PC-3 (cell line): ENCODE results near the gene TP63. TPM values are rescaled to one million over a fixed set of nuclear protein-coding genes. Genes with fewer than 3 reads are reported as not detected.

ENCODE experiments used
- ATAC-seq: fragments of 200-7000 bp; cut with Tn5 transposase; 2 replicates; pipeline ENCODE4 v1.9.1; 2020; ENCODE audit warnings: mild to moderate bottlenecking, moderate library complexity
- BruUV-seq: library from RNA; stranded (reverse); fragments of 400-500 nt; replicated peaks from 2 replicates; lab custom pipeline; 2021; lab: Mats Ljungman, UMichigan
- CTCF ChIA-PET: fragments of 300-600 bp; sonication (Branson Sonifier 250); formaldehyde crosslinking; loops from one replicate; lab custom pipeline; 2022; ENCODE audit warnings: antibody characterized with exemption; lab: Charles Lee
- POLR2A ChIA-PET: fragments of 300-600 bp; sonication (Branson Sonifier 250); formaldehyde crosslinking; loops from one replicate; lab custom pipeline; 2022; ENCODE audit warnings: antibody characterized with exemption; ENCODE audit not compliant: unreplicated experiment; lab: Charles Lee
- DNase-seq: peaks from one replicate; pipeline ENCODE4 v3.0.0-alpha.2; 2015
- H2AFZ ChIP-seq: fragments of 300-600 bp; sonication (generic); 2 replicates; pipeline ENCODE4 v1.6.0; 2016; ENCODE audit warnings: antibody characterized with exemption, low read length
- H3F3A ChIP-seq: fragments of 300-600 bp; sonication (generic); one replicate; pipeline ENCODE4 v1.6.0; 2017; ENCODE audit warnings: antibody characterized with exemption, low read length, control low read depth, mild to moderate bottlenecking; ENCODE audit not compliant: unreplicated experiment
- H3K27ac ChIP-seq: fragments of 300-600 bp; sonication (generic); 2 replicates; pipeline ENCODE4 v1.5.1; 2016; ENCODE audit warnings: mild to moderate bottlenecking, low read length
- H3K27me3 ChIP-seq: fragments of 300-600 bp; sonication (generic); 2 replicates; pipeline ENCODE4 v1.6.1; 2016; ENCODE audit warnings: low read length, mixed read lengths
- H3K36me3 ChIP-seq: fragments of 300-600 bp; sonication (generic); 2 replicates; pipeline ENCODE4 v1.6.1; 2016; ENCODE audit warnings: low read depth, mixed run types, low read length, mixed read lengths
- H3K4me1 ChIP-seq: fragments of 300-600 bp; sonication (generic); 2 replicates; pipeline ENCODE4 v1.5.1; 2016; ENCODE audit warnings: low read length; ENCODE audit not compliant: insufficient read depth
- H3K4me2 ChIP-seq: fragments of 300-600 bp; sonication (generic); 2 replicates; pipeline ENCODE4 v1.6.0; 2016; ENCODE audit warnings: low read length
- H3K4me3 ChIP-seq: fragments of 300-600 bp; sonication (generic); 2 replicates; pipeline ENCODE4 v1.5.1; 2016; ENCODE audit warnings: mild to moderate bottlenecking, low read length, mixed read lengths
- H3K79me2 ChIP-seq: fragments of 300-600 bp; sonication (generic); 2 replicates; pipeline ENCODE4 v1.6.1; 2017; ENCODE audit warnings: low read length, mixed read lengths
- H3K9ac ChIP-seq: fragments of 300-600 bp; sonication (generic); 2 replicates; pipeline ENCODE4 v1.6.0; 2016; ENCODE audit warnings: mild to moderate bottlenecking, low read length
- H3K9me2 ChIP-seq: fragments of 300-600 bp; sonication (generic); replicated peaks from 2 replicates; pipeline ENCODE4 v1.6.1; 2016; ENCODE audit warnings: mixed run types, low read length, mixed read lengths
- H3K9me3 ChIP-seq: fragments of 300-600 bp; sonication (generic); 2 replicates; pipeline ENCODE4 v1.6.1; 2016; ENCODE audit warnings: low read length, mixed read lengths
- H4K20me1 ChIP-seq: fragments of 300-600 bp; sonication (generic); 2 replicates; pipeline ENCODE4 v1.6.1; 2016; ENCODE audit warnings: low read length, mixed read lengths
- EZH2 ChIP-seq: fragments of 300-600 bp; sonication (generic); IDR thresholded peaks from one replicate; pipeline ENCODE4 v1.6.1; 2017; ENCODE audit warnings: antibody characterized with exemption, mild to moderate bottlenecking, low read length; ENCODE audit not compliant: unreplicated experiment
- EZH2phosphoT487 ChIP-seq: fragments of 300-600 bp; sonication (generic); IDR thresholded peaks from 2 replicates; pipeline ENCODE4 v1.6.1; 2018; ENCODE audit warnings: mild to moderate bottlenecking, antibody characterized with exemption, low read length, borderline replicate concordance
- intact Hi-C: fragments of 100-400 bp; cut with micrococcal nuclease; formaldehyde crosslinking; loops from 2 replicates; pipeline ENCODE4 v1.9.0; 2023
- total RNA-seq: library from RNA; depleted of rRNA; stranded (reverse); fragments of >200 nt; gene quantifications from 2 replicates; pipeline ENCODE4 v1.2.3, GENCODE V29; 2014
- TF ChIP-seq, protein P1 (sequence below): fragments of 300-600 bp; sonication (generic); conservative IDR thresholded peaks from 2 replicates; pipeline ENCODE4 v1.5.1; 2017; ENCODE audit warnings: antibody characterized with exemption, low read depth, mild to moderate bottlenecking, low read length

Gene TP63
- total RNA-seq, 1 experiment from 2014 or later, result 0.29 TPM

GRCh38 chr3:189721873-189722665 is 90.9 kb downstream of the TP63 start:
- intact Hi-C loops, result no loop called here
- Histone ChIP-seq H3K4me2 (no peak overlapping the region), H3K4me3 (no peak overlapping the region), H3K27ac (no peak overlapping the region), H3K27me3 (no peaks in the 10 kb centered on the region), H3K36me3 (no peaks in the 10 kb centered on the region), H3K79me2 (no peaks in the 10 kb centered on the region), H2AFZ (no peak overlapping the region), H3K9me2 (no peaks in the 10 kb centered on the region), H3K9ac (no peak overlapping the region), H4K20me1 (no peaks in the 10 kb centered on the region), H3F3A (no peaks in the 10 kb centered on the region), H3K9me3 (no peaks in the 10 kb centered on the region), H3K4me1 (peaks cover 8% of the 10 kb centered on the region; the same call in 1 of the 2 replicates)
- no peak for DNase-seq
- ChIA-PET POLR2A (no interaction called here), CTCF (no interaction called here)
- TF ChIP-seq EZH2phosphoT487 (no peak), EZH2 (no peak)
- TF ChIP-seq, protein P1, sequence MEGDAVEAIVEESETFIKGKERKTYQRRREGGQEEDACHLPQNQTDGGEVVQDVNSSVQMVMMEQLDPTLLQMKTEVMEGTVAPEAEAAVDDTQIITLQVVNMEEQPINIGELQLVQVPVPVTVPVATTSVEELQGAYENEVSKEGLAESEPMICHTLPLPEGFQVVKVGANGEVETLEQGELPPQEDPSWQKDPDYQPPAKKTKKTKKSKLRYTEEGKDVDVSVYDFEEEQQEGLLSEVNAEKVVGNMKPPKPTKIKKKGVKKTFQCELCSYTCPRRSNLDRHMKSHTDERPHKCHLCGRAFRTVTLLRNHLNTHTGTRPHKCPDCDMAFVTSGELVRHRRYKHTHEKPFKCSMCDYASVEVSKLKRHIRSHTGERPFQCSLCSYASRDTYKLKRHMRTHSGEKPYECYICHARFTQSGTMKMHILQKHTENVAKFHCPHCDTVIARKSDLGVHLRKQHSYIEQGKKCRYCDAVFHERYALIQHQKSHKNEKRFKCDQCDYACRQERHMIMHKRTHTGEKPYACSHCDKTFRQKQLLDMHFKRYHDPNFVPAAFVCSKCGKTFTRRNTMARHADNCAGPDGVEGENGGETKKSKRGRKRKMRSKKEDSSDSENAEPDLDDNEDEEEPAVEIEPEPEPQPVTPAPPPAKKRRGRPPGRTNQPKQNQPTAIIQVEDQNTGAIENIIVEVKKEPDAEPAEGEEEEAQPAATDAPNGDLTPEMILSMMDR, result no peak
- no TSS peak for BruUV-seq
- no peak; the same call in 1 of the 2 replicates for ATAC-seq

DNA sequence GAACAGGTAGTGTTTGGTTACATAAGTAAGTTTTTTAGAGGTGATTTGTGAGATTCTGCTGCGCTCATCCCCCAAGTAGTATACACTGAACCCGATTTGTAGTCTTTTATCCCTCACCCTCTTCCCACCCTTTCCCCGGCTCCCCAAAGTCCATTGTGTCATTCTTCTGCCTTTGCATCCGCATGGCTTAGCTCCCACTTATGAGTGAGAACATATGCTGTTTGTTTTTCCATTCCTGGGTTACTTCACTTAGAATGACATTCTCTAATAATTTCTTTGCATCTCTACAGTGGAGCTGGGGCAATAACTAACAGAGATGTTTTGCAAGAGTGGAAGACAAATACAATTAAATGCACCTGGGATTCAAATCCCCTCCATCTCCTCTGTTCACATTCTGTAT is 93.2 kb downstream of the TP63 start:
- H3K27me3 ChIP-seq, result no peaks in the 10 kb centered on the region
- ATAC-seq (no peak), DNase-seq (no peak)
- H3K4me1 ChIP-seq, result peaks cover 8% of the 10 kb centered on the region; the same call in 1 of the 2 replicates
- no peaks in the 10 kb centered on the region for H3K9me2 ChIP-seq
- no peak overlapping the region for H3K4me3 ChIP-seq
- no peak overlapping the region for H3K27ac ChIP-seq
- no peaks in the 10 kb centered on the region for H3K9me3 ChIP-seq
- no peaks in the 10 kb centered on the region for H4K20me1 ChIP-seq
- ChIA-PET CTCF (no interaction called here), POLR2A (no interaction called here)
- no peak overlapping the region for H3K4me2 ChIP-seq
- TF ChIP-seq EZH2, result no peak
- TF ChIP-seq EZH2phosphoT487, result no peak
- TF ChIP-seq, protein P1, result no peak
- no peak overlapping the region for H3K9ac ChIP-seq
- intact Hi-C loops, result no loop called here
- BruUV-seq, result no TSS peak
- no peaks in the 10 kb centered on the region for H3F3A ChIP-seq
- H3K36me3 ChIP-seq, result no peaks in the 10 kb centered on the region
- H2AFZ ChIP-seq, result no peak overlapping the region
- no peaks in the 10 kb centered on the region for H3K79me2 ChIP-seq

- Histone ChIP-seq H3K36me3 (no peaks in the 10 kb centered on the region), H4K20me1 (no peaks in the 10 kb centered on the region), H3F3A (no peaks in the 10 kb centered on the region), H3K27ac (no peak overlapping the region), H2AFZ (no peak overlapping the region), H3K4me3 (no peak overlapping the region), H3K27me3 (no peaks in the 10 kb centered on the region), H3K4me1 (peaks cover 8% of the 10 kb centered on the region; the same call in 1 of the 2 replicates), H3K79me2 (no peaks in the 10 kb centered on the region), H3K9me2 (no peaks in the 10 kb centered on the region), H3K9ac (no peak overlapping the region), H3K9me3 (no peaks in the 10 kb centered on the region), H3K4me2 (no peak overlapping the region)
- DNase-seq (peak; percentile 44), ATAC-seq (no peak)
- ChIA-PET POLR2A (no interaction called here), CTCF (no interaction called here)
- intact Hi-C loops, result no loop called here
- BruUV-seq, result no TSS peak
- TF ChIP-seq EZH2phosphoT487 (no peak), EZH2 (no peak)
- TF ChIP-seq, protein P1, result no peak
These were observed 95.1 kb downstream of the TP63 start for GRCh38 chr3:189726277-189726676.
